Measurements from ENCODE around the gene TMEM8B.

- TF ChIP-seq CTCF (optimal IDR thresholded peaks at IDR 0.05 in 1 of 3, IDR thresholded peaks at IDR 0.05 in 1 of 3, conservative IDR thresholded peaks at IDR 0.05 in 1 of 3; ENCODE audit: extremely low read depth in 1 of 3, insufficient read depth in 2 of 3, low read length in 3 of 3) (peak; percentile 27 to 48 (median 35)), EZH2 (IDR thresholded peaks at IDR 0.05; ENCODE audit: low read length) (no peak)
These were observed 14.8 kb upstream of the TMEM8B start for GRCh38 chr9:35814106-35814840.
